ENCODE measurements around the gene RARS1. TPM values are rescaled to one million over a fixed set of nuclear protein-coding genes. Genes with fewer than 3 reads are reported as not detected.

RARS1 gene
- total and polyA plus RNA-seq, 9 donors = 19.1 to 104 (median 74.7) TPM

- Histone ChIP-seq H3K4me1 (ENCODE audit: insufficient read depth) (peaks cover 2% of the 10 kb centered on the region), H3K36me3 (no peaks in the 10 kb centered on the region), H3K27me3 (no peaks in the 10 kb centered on the region), H3K4me3 (no peak overlapping the region), H3K27ac (no peak overlapping the region), H3K9me3 (no peaks in the 10 kb centered on the region)
- DNase-seq = no peak
- WGBS, 3 donors = 95 to 99% (median 97%) methylated on average over 2 of the region's 2 CpGs
- no peak for TF ChIP-seq CTCF (IDR thresholded peaks at IDR 0.05)
- no peak for TF ChIP-seq POLR2A (IDR thresholded peaks at IDR 0.05)
- no peak for TF ChIP-seq EP300 (IDR thresholded peaks at IDR 0.05)
- intact Hi-C loops (cut with DNase I) = no loop called here
Measured at GRCh38 chr5:168557389-168557788, 71.1 kb downstream of the RARS1 start.

- Histone ChIP-seq H3K9me3 (no peaks in the 10 kb centered on the region), H3K27me3 (no peaks in the 10 kb centered on the region), H3K4me1 (ENCODE audit: insufficient read depth) (peaks cover 2% of the 10 kb centered on the region), H3K27ac (peak overlapping the region in 1 of 2 donors; percentile 13), H3K4me3 (no peak overlapping the region), H3K36me3 (no peaks in the 10 kb centered on the region)
- intact Hi-C loops (cut with DNase I) = no loop called here
- no peak for DNase-seq
- WGBS, 3 donors = 4 to 36% (median 8%) methylated on average over 2 of the region's 2 CpGs
- TF ChIP-seq POLR2A (IDR thresholded peaks at IDR 0.05) (no peak), CTCF (IDR thresholded peaks at IDR 0.05) (no peak), EP300 (IDR thresholded peaks at IDR 0.05) (no peak)
Measured at GRCh38 chr5:168562279-168562678, 76.0 kb downstream of the RARS1 start.

GRCh38 chr5:168563959-168564358, 77.7 kb downstream of the RARS1 start:
- H3K27me3 ChIP-seq = no peaks in the 10 kb centered on the region
- DNase-seq = no peak
- WGBS, 3 donors = 19 to 53% (median 20%) methylated on average over 1 of the region's 1 CpG
- H3K4me1 ChIP-seq (ENCODE audit: insufficient read depth) = peaks cover 2% of the 10 kb centered on the region
- H3K36me3 ChIP-seq = no peaks in the 10 kb centered on the region
- no peak overlapping the region for H3K4me3 ChIP-seq
- TF ChIP-seq POLR2A (IDR thresholded peaks at IDR 0.05) = no peak
- TF ChIP-seq EP300 (IDR thresholded peaks at IDR 0.05) = no peak
- no peak for TF ChIP-seq CTCF (IDR thresholded peaks at IDR 0.05)
- intact Hi-C loops (cut with DNase I) = no loop called here
- H3K27ac ChIP-seq = no peak overlapping the region
- H3K9me3 ChIP-seq = no peaks in the 10 kb centered on the region

- Histone ChIP-seq H3K4me3 (no peak overlapping the region), H3K27ac (no peak overlapping the region), H3K36me3 (no peaks in the 10 kb centered on the region), H3K4me1 (ENCODE audit: insufficient read depth) (no peaks in the 10 kb centered on the region), H3K27me3 (no peaks in the 10 kb centered on the region), H3K9me3 (no peaks in the 10 kb centered on the region)
- intact Hi-C loops (cut with DNase I) = no loop called here
- DNase-seq = no peak
- TF ChIP-seq EP300 (IDR thresholded peaks at IDR 0.05) = no peak
- 95 to 98% (median 97%) methylated on average over 6 of the region's 6 CpGs for WGBS, 3 donors
Measured at GRCh38 chr5:168568738-168569137, 82.5 kb downstream of the RARS1 start.

Small RNAs within 50 kb of the gene (microRNA-seq; reads per million reads assigned to microRNA genes)
- gene MIR103A1 = 0 reads per million in 3 donors
- gene MIR103B1 = 0 reads per million in 3 donors

Small RNAs within 50 kb of the gene (small RNA-seq; reads per million reads assigned to genes)
- gene MIR103A1 = not detected

Other genes starting within 250 kb of the RARS1 start
- 10 to 100 TPM in 2 of 7 donors, 1 to 10 TPM in 4, under 1 TPM in 1; 0.58 to 60.3 (median 5.3) TPM for gene WWC1, start 194.8 kb upstream of the RARS1 start, total RNA-seq
- gene WWC1, start 194.8 kb upstream of the RARS1 start, polyA plus RNA-seq = 10 to 100 TPM in 1 of 2 donors, 1 to 10 TPM in 1; 1.5 to 12.7 TPM
- 1 to 10 TPM in 4 of 7 donors, under 1 TPM in 3; 0.23 to 4.9 (median 1.0) TPM for gene FBLL1, start 42.8 kb downstream of the RARS1 start, total RNA-seq
- gene FBLL1, start 42.8 kb downstream of the RARS1 start, polyA plus RNA-seq = 1 to 10 TPM in 1 of 2 donors, under 1 TPM in 1; 0.15 to 1.0 TPM
- gene PANK3, start 92.9 kb downstream of the RARS1 start, total RNA-seq = 10 to 100 TPM; 20.9 to 59.1 (median 38.3) TPM
- 10 to 100 TPM in 1 of 2 donors, 1 to 10 TPM in 1; 8.3 to 15.3 TPM for gene PANK3, start 92.9 kb downstream of the RARS1 start, polyA plus RNA-seq